Activated CD8-positive, alpha-beta memory T cell treated with anti-CD3 and anti-CD28 coated beads, Interleukin-2, amount 10 ng/mL, durations not matched to agents 7 days and 5 days (primary cell): ENCODE results near the gene MRPS26. TPM values are rescaled to one million over a fixed set of nuclear protein-coding genes. Genes with fewer than 3 reads are reported as not detected.
"Not testable (repeated sequence)": the region's sequence is repeated elsewhere in the genome, so short reads cannot be mapped to it uniquely, and the experiment has no call there.

ENCODE experiments used
- ATAC-seq: fragments of 150-1000 bp; cut with Tn5 transposase; one replicate; pipeline ENCODE4 v1.10.0; 2021; ENCODE audit warnings: moderate library complexity
- CTCF ChIA-PET: fragments of 350-600 bp; sonication (Branson Sonifier 250); formaldehyde crosslinking; loops from one replicate; lab custom pipeline; 2021; ENCODE audit warnings: antibody characterized with exemption; lab: Charles Lee
- DNase-seq: peaks from one replicate; pipeline ENCODE4 v3.0.0-alpha.2; 2020
- H3K27ac Mint-ChIP-seq: one replicate; pipeline ENCODE4 v1.8.0; 2021; ENCODE audit warnings: mild to moderate bottlenecking, mixed read lengths
- H3K27me3 Mint-ChIP-seq: one replicate; pipeline ENCODE4 v1.8.0; 2021; ENCODE audit warnings: mixed read lengths
- H3K36me3 Mint-ChIP-seq: one replicate; pipeline ENCODE4 v1.8.0; 2021; ENCODE audit warnings: mild to moderate bottlenecking, mixed read lengths
- H3K4me1 Mint-ChIP-seq: one replicate; pipeline ENCODE4 v1.8.0; 2021; ENCODE audit warnings: mixed read lengths
- H3K4me3 Mint-ChIP-seq: one replicate; pipeline ENCODE4 v1.8.0; 2021; ENCODE audit warnings: mild to moderate bottlenecking, moderate library complexity, mixed read lengths
- H3K9me3 Mint-ChIP-seq: one replicate; pipeline ENCODE4 v1.8.0; 2022; ENCODE audit warnings: low read depth, mixed read lengths
- total RNA-seq, 2 experiments: library from RNA; stranded (reverse); gene quantifications; one replicate each; pipeline ENCODE4 v1.2.3, GENCODE V29; 2021

The MRPS26 gene
- total RNA-seq, 2 experiments from 2014 or later: 43.0 to 46.7 TPM

- ATAC-seq, H3K4me3 Mint-ChIP-seq, DNase-seq, CTCF ChIA-PET, H3K27me3 Mint-ChIP-seq, H3K9me3 Mint-ChIP-seq, H3K27ac Mint-ChIP-seq, H3K4me1 Mint-ChIP-seq: not testable (repeated sequence)
- peaks cover 35% of the 10 kb centered on the region for H3K36me3 Mint-ChIP-seq
Measured at GRCh38 chr20:3022559-3023490, 23.0 kb upstream of the MRPS26 start.

GRCh38 chr20:3027987-3028386 lies 17.9 kb upstream of the MRPS26 start:
- DNase-seq (no peak), ATAC-seq (no peak)
- peaks cover 33% of the 10 kb centered on the region for H3K36me3 Mint-ChIP-seq
- H3K4me1 Mint-ChIP-seq: peaks cover 4% of the 10 kb centered on the region
- no peak overlapping the region for H3K27ac Mint-ChIP-seq
- no peak overlapping the region for H3K4me3 Mint-ChIP-seq
- CTCF ChIA-PET: no interaction called here
- no peaks in the 10 kb centered on the region for H3K27me3 Mint-ChIP-seq
- no peaks in the 10 kb centered on the region for H3K9me3 Mint-ChIP-seq

- H3K27me3 Mint-ChIP-seq: no peaks in the 10 kb centered on the region
- H3K27ac Mint-ChIP-seq: no peak overlapping the region
- DNase-seq (no peak), ATAC-seq (peak; percentile 16)
- no peaks in the 10 kb centered on the region for H3K9me3 Mint-ChIP-seq
- H3K4me1 Mint-ChIP-seq: peaks cover 4% of the 10 kb centered on the region
- CTCF ChIA-PET: no interaction called here
- H3K4me3 Mint-ChIP-seq: no peak overlapping the region
- peaks cover 33% of the 10 kb centered on the region for H3K36me3 Mint-ChIP-seq
Measured at GRCh38 chr20:3031524-3032147, 14.2 kb upstream of the MRPS26 start.

GRCh38 chr20:3032624-3033023 lies 13.2 kb upstream of the MRPS26 start:
- ATAC-seq: no peak
- CTCF ChIA-PET: interaction anchor here (0.7 kb wide), 1 partner anchor 220 kb away, joined by 3 read pairs; no protein-coding TSS in a partner anchor
- peaks cover 4% of the 10 kb centered on the region for H3K4me1 Mint-ChIP-seq
- H3K9me3 Mint-ChIP-seq: no peaks in the 10 kb centered on the region
- H3K36me3 Mint-ChIP-seq: peaks cover 29% of the 10 kb centered on the region
- no peaks in the 10 kb centered on the region for H3K27me3 Mint-ChIP-seq
- DNase-seq: no peak
- H3K4me3 Mint-ChIP-seq: no peak overlapping the region
- no peak overlapping the region for H3K27ac Mint-ChIP-seq

GRCh38 chr20:3037654-3038053 lies 8.2 kb upstream of the MRPS26 start:
- CTCF ChIA-PET: interaction anchor here (3.6 kb wide), 1 partner anchor 16 kb away, joined by 18 read pairs; no protein-coding TSS in a partner anchor
- Mint-ChIP-seq H3K27ac (no peak overlapping the region), H3K4me3 (no peak overlapping the region), H3K9me3 (no peaks in the 10 kb centered on the region), H3K4me1 (peaks cover 18% of the 10 kb centered on the region), H3K27me3 (no peaks in the 10 kb centered on the region), H3K36me3 (peaks cover 31% of the 10 kb centered on the region)
- DNase-seq (no peak), ATAC-seq (no peak)

GRCh38 chr20:3038454-3038853 lies 7.4 kb upstream of the MRPS26 start:
- peaks cover 31% of the 10 kb centered on the region for H3K36me3 Mint-ChIP-seq
- no peak overlapping the region for H3K27ac Mint-ChIP-seq
- CTCF ChIA-PET: interaction anchor here (3.6 kb wide), 1 partner anchor 15 kb away, joined by 18 read pairs; no protein-coding TSS in a partner anchor
- ATAC-seq (no peak), DNase-seq (no peak)
- H3K4me3 Mint-ChIP-seq: no peak overlapping the region
- peaks cover 18% of the 10 kb centered on the region for H3K4me1 Mint-ChIP-seq
- no peaks in the 10 kb centered on the region for H3K9me3 Mint-ChIP-seq
- no peaks in the 10 kb centered on the region for H3K27me3 Mint-ChIP-seq

GRCh38 chr20:3039426-3039825 lies 6.4 kb upstream of the MRPS26 start:
- Mint-ChIP-seq H3K27me3 (no peaks in the 10 kb centered on the region), H3K4me1 (peaks cover 18% of the 10 kb centered on the region), H3K27ac (peak overlapping the region; percentile 27), H3K4me3 (no peak overlapping the region), H3K36me3 (peaks cover 31% of the 10 kb centered on the region), H3K9me3 (no peaks in the 10 kb centered on the region)
- ATAC-seq: no peak
- no peak for DNase-seq
- CTCF ChIA-PET: interaction anchor here (0.7 to 3.6 kb wide), 2 partner anchors 14 to 134 kb away, joined by 3 to 18 read pairs; partner anchors contain the start of gene LZTS3

GRCh38 chr20:3040086-3040485 lies 5.8 kb upstream of the MRPS26 start:
- H3K27me3 Mint-ChIP-seq: no peaks in the 10 kb centered on the region
- no peak for DNase-seq
- peaks cover 21% of the 10 kb centered on the region for H3K4me1 Mint-ChIP-seq
- CTCF ChIA-PET: interaction anchor here (3.6 kb wide), 1 partner anchor 14 kb away, joined by 18 read pairs; no protein-coding TSS in a partner anchor
- no peak for ATAC-seq
- peaks cover 26% of the 10 kb centered on the region for H3K36me3 Mint-ChIP-seq
- H3K9me3 Mint-ChIP-seq: no peaks in the 10 kb centered on the region
- no peak overlapping the region for H3K4me3 Mint-ChIP-seq
- peak overlapping the region; percentile 37 for H3K27ac Mint-ChIP-seq

GRCh38 chr20:3041854-3042409 lies 3.9 kb upstream of the MRPS26 start:
- H3K27ac Mint-ChIP-seq: peak overlapping the region; percentile 2
- H3K9me3 Mint-ChIP-seq: no peaks in the 10 kb centered on the region
- H3K36me3 Mint-ChIP-seq: peaks cover 18% of the 10 kb centered on the region
- peaks cover 29% of the 10 kb centered on the region for H3K4me1 Mint-ChIP-seq
- ATAC-seq (no peak), DNase-seq (no peak)
- no peaks in the 10 kb centered on the region for H3K27me3 Mint-ChIP-seq
- CTCF ChIA-PET: interaction anchor here (1.3 to 2.1 kb wide), 2 partner anchors 10 to 12 kb away, joined by 3 to 9 read pairs; no protein-coding TSS in a partner anchor
- no peak overlapping the region for H3K4me3 Mint-ChIP-seq

GRCh38 chr20:3042625-3043024 lies 3.2 kb upstream of the MRPS26 start:
- Mint-ChIP-seq H3K9me3 (no peaks in the 10 kb centered on the region), H3K4me1 (peaks cover 35% of the 10 kb centered on the region), H3K27ac (no peak overlapping the region), H3K36me3 (peaks cover 17% of the 10 kb centered on the region), H3K27me3 (no peaks in the 10 kb centered on the region), H3K4me3 (no peak overlapping the region)
- ATAC-seq: no peak
- CTCF ChIA-PET: interaction anchor here (1.3 to 2.1 kb wide), 2 partner anchors 9 to 11 kb away, joined by 3 to 9 read pairs; no protein-coding TSS in a partner anchor
- DNase-seq: no peak

GRCh38 chr20:3043322-3043721 lies 2.5 kb upstream of the MRPS26 start, which contains the start of gene GNRH2:
Gene GNRH2, plus strand, starts transcription at chr20:3043622. Its CDS starts 793 bp downstream, at chr20:3044415.
- ATAC-seq: no peak
- Mint-ChIP-seq H3K27ac (no peak within 1 kb of the TSS), H3K9me3 (no peaks in the 10 kb centered on the region), H3K36me3 (peaks cover 17% of the 10 kb centered on the region), H3K4me3 (no peak within 1 kb of the TSS), H3K4me1 (peaks cover 40% of the 10 kb centered on the region), H3K27me3 (no peaks in the 10 kb centered on the region)
- no peak for DNase-seq
- CTCF ChIA-PET: interaction anchor here (1.1 kb wide), 1 partner anchor 11 kb away, joined by 3 read pairs; no protein-coding TSS in a partner anchor

- no peak for ATAC-seq
- Mint-ChIP-seq H3K9me3 (no peaks in the 10 kb centered on the region), H3K27me3 (no peaks in the 10 kb centered on the region), H3K36me3 (peaks cover 21% of the 10 kb centered on the region), H3K4me3 (peak overlapping the region; percentile 87), H3K4me1 (peaks cover 40% of the 10 kb centered on the region), H3K27ac (peak overlapping the region; percentile 70)
- CTCF ChIA-PET: interaction anchor here (0.6 to 1.5 kb wide), 2 partner anchors 9 to 82 kb away, joined by 5 to 6 read pairs; no protein-coding TSS in a partner anchor
- DNase-seq: no peak
Measured at GRCh38 chr20:3044336-3044965, 1.4 kb upstream of the MRPS26 start.
